Measurements from ENCODE around the gene UNKL.

Gene UNKL

DNA sequence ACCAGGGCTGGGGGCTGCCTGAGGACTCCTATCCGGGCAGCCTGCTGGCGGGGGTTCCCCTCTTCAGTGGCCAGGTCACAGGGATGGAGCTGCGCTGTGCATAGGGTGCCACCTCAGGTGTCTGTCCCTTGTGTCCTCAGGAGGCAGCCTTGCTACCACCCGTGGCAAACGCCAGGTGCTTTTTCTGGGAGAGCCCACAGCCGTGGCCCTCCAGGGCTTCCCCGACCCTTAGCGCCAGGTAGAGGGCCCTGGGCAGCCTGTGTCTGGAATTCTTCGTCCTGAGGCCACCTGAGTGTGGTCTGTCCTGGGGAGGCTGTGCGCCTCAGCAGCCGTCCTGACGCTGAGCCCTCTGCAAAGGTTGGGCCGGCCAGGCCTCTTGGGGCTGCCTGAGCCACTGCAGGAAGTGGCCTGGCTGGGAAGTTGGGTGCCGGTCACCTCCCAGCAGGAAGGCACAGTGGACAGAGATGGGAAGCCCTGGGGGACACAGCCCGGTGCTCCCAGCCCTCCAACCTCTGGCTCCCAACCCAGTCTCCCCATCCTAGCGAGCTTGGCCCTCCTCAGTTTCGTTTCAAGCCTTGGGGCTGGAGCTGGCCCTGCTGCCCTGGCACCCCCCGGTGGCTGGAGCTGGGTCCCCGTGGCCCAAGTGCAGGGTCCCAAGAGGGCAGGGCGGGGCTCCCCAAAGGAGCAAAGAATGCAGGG lies 88.7 kb downstream of the UNKL start:
- DNase-seq (ENCODE audit: low read depth in 2 of 2) = no peak

DNA sequence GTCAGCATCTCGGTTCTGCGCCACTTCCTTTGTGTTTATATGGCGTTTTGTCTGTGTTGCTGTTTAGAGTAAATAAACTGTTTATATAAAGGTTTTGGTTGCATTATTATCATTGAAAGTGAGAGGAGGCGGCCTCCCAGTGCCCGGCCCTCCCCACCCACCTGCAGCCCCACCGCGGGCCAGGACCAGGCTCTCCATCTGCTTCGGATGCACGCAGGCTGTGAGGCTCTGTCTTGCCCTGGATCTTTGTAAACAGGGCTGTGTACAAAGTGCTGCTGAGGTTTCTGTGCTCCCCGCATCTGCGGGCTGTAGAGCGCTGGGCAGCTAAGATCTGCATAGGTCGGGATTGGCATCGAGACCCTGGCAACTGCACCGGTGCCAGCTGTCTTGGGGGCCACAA lies 89.2 kb downstream of the UNKL start:
- DNase-seq (ENCODE audit: low read depth in 2 of 2) = no peak

DNA sequence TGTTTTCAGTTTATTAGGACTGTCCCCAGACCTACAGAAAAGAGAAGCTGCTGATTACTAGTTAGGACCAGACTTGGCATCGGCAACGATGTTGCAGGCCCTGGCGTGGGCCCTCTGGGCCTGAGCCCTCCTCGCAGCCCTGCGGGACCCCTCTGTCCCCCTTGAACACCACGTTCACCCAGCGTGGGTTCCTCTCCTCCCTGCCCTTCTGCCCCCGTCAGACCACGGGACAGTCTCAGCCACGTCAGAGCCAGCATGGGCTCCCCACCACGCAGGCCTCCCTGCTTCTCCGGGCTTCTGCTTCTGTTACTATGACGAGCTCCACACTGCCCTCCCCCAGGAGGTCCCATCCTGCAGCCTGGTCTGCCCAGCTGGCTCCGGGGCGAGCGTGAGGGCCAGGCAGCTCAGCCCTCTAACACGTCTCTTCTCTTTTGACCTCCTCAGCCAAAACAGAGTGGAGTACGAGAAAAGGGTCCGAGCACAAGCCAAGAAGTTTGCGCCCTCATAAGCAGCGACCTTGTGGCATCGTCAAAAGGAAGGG lies 90.1 kb downstream of the UNKL start:
- DNase-seq (ENCODE audit: low read depth in 2 of 2) = no peak

DNA sequence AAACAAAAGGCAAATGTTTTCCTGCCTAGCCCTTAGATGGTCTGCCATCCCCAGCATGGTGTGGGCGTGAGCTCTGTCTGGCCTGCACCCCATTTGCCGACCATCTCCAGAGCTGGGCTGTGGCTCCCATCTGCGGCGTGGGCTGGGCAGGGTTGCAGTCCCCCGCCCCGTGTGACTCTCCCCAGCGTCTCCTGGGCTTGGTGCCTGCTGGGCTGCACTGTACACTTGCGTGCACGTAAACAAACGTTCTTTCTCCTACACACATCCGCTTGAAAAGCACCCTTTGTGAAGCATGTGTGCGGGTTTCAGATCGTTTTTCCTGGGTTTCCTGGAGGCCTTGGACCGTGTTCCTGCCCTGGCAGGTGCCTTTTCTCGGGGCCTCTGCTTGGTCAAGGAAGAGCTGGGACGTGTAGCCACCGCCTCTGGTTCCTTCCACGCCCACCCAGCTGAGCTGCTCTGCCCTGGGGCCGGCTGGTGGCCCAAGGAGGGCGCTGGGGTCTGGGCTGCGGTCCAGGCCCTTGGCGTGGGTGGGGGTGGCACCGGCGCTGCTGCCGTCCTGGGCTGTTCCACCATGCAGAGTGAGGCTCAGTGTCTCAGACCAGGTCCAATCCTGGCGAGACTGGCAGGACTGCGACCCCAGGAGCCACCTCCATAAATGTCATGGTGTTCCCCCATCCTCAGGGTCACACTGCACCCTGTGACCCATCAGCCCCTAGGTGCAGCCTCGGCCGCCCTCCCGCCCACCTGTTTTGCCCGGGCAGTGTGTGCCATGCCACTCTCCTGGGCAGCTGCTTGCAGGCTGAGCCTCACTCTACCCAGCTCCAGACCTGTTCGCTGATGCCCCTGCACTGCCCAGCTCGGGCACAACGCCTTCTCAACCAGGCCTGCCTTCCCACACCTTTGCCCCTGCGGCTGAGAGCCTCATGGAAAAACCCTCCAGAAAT lies 90.9 kb downstream of the UNKL start:
- no peak for DNase-seq (ENCODE audit: low read depth in 2 of 2)

DNA sequence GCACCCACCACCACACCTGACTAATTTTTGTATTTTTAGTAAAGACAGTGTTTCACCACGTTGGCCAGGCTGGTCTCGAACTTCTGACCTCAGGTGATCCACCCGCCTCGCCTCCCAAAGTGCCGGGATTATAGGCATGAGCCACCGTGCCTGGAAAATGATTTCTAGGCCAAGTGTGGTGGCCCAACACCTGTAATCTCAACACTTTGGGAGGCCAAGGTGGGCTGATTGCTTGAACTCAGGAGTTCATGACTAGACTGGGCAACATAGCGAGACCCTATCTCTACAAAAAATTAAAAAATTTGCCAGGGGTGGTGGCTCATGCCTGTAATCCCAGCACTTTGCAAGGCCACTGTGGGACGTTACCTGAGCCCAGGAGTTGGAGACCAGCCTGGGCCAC lies 92.1 kb downstream of the UNKL start:
- no peak for DNase-seq (ENCODE audit: low read depth in 2 of 2)

DNA sequence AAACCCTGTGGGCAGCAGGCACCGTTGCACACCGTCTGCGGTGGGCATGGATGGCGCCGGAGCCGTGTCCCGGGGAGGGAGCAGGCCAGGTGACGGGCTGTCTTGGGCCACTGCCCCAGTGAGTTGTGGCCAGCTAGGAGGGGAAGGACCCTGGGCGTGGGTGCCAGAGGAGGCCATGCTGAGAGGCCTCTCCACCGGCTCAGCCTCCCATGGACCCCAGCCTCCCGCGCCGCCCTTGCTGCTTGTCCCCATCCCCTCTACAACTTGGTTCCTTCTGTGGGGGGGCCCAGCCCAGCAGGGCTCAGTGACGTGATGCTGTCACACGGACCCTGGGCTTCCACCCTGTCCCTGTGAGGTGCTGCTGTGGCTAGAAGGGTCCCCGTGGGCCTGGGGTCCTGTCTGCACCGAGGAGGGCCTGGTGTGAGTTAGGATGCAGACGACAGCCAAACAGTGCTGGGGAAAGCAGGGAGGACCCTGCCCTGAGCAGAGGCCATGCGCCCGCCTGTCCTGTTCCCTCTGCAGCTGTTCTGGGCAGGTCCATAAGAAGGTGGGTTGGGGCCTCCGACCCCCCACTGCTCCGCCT lies 93.8 kb downstream of the UNKL start:
- no peak for DNase-seq (ENCODE audit: low read depth in 2 of 2)

DNA sequence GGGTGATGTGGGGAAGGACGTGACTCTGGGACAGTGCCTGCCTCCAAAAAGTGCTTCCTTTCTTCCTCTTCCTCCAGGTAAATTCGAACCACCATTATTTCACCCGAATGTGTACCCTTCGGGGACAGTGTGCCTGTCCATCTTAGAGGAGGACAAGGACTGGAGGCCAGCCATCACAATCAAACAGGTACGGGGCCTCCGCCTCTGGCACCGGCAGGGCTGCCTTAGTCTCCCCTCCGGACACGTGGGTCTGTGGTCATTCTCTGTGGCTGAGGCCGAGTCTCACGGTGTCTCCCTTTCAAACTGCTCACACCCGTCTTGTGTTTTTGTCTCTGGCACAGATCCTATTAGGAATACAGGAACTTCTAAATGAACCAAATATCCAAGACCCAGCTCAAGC lies 94.4 kb downstream of the UNKL start:
- no peak for DNase-seq (ENCODE audit: low read depth in 2 of 2)

DNA sequence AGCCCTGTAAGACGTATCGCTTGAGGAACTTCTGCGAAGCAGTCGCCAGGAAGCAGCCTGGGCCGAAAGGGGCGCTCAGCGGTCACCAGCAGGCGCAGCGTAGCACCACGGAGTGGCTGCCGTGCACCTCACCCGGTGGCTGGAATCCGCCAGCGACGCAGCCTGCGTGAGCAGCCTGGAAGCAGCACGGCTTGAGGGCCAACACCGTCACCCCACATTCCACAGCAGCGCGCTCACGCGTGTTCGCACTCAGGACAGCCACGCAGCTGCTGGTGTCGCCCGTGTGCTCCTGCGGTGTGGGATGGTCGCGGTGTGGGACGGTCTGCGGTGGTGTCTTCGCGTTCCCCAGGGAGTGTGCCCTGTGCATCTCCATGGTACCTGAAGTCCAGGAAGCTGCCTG lies 95.5 kb downstream of the UNKL start:
- no peak for DNase-seq (ENCODE audit: low read depth in 2 of 2)

DNA sequence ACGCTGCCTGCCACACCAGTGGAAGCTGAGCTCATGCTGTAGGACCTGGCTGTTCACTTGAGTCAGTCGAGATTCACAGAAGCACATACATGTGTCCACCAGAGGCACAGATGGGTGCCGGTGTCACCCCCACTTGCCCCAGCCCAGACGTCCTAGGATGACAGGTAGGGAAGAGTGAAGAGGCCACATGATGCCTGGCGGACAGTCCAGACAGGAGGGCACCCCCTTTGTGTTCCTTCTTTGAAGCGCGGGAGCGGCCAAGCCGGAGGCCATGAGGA lies 96.3 kb downstream of the UNKL start:
- no peak for DNase-seq (ENCODE audit: low read depth in 2 of 2)

DNA sequence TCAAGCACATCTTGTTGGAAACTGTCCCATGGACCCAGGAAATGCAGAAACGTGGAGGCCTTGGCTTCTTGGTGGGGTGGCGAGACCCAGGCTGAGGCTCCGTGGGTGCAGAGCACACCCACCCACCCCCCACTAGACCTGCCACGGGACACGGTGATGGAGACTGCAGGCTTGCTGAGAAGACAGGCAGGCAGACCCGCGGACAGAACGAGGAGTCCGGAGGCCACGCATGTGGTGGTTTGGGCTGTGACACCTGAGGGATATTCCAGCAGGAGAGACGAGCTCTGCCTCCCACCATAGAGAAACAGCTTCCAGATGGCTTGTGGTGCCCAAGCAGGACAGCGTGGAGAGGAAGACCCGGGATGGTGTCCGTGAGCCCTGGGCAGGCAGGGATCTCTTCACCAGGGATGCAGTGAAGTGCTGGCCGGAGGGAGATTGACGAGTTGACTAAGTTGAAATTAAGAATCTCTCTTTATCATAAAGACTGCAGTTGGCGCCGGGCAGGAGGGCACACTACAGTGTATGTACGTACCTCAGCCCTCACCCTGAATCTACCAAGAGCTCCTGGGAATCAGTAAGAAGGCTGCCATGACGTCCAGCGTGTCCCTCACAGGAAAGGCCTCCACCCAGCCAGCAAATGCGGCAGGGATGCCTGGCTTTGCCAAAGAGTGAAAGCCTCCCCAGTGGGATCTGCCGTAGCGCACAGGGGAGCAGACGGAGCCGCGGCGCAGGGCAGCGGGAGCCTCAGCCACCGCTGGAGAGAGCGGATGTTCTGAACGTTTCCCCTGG lies 96.8 kb downstream of the UNKL start:
- no peak for DNase-seq (ENCODE audit: low read depth in 2 of 2)

DNA sequence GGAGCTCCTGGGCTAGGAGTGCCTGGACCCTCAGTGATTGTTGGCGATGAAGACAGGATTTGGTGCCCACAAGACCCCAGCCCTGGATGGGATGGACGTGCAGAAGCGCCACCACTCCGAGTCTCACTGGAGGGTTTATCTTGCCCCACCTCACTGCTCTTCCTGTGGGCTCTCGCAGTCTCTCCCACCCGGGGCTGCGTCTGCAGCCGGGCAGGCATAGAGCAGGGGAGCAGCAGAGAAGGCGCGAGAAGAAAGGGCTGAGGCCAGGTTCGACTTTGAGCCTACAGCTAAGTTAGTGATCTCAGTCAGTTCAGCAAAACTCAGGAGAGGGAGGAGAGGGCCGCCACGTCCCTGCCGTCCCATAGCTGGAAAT lies 98.5 kb downstream of the UNKL start:
- DNase-seq (ENCODE audit: low read depth in 2 of 2) = no peak

DNA sequence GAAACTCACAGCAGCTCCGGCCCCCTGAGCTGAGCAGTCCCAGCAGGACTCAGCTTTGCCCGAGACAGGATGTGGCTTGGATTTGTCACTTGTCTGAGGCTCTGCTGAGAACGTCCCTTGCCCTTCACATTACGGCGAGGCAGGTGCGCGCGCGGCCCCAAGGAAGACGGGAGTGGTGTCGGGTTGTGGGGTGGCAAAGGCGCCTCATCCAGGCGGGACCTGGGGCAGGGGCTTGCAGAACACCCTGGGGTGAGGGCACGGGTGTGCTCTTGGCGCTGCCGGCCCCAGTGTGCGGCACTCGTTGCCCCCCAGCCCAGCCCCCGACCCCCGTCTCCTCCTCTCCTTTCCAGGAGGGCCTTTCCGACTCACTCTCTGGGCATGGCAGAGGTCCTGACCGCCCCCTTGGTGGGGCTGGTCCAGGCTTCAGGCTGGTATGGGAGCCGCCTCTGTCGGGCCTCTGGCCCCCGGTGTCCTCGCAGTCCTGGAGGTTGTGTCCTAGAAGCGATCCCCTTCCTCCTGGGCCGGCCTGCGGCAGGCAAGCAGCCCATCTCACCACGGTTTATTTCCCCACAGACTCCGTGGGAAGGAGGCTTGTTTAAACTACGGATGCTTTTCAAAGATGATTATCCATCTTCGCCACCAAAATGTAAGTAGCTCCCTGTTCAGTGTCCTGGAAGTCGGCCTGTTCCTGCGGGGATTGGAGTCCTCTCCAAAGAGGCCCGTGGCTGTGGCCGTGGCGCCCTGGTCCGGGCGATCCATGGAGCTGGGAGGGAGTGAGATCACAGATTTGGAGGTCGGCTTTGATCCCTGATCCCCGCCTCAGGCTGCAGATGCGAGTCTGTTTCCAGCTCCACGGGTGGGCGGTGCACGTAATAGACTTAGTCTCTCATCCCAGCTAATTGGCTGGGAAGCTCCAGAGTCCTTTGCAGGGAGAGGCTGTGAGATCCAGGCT lies 99.1 kb downstream of the UNKL start:
- no peak for DNase-seq (ENCODE audit: low read depth in 2 of 2)

DNA sequence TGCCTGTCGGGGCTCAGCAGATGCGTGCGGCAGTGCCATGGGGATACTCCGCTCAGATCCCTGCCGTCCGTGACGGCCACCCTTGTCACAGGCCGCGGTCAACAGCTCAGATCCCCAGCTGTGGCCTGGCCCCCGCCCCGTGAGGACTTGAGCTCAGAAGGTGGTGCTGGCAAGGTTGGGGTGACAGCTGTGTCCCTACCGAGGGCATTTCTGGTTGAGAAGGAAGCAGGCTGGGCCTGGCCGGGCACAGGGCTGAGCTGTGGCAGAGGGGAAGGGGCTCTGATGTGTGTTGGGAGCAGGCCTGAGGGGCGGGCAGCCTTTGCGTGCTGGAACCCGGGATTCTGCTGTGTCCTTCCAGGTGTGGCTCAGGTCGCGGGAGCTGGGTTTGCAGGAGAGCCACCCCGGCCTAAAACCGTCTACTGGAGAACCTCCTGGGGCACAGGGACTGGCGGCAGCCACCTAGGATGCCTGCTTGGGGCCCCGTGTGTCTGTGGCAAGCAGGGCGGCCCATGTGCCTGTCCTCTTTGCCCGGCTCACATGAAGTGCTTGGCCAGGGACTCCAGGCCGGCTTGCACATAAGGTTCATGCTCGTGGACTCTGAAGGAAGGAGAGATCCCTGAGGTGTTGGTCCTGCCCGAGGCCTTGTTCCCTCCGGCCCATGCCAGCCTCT lies 100.0 kb downstream of the UNKL start:
- no peak for DNase-seq (ENCODE audit: low read depth in 2 of 2)

DNA sequence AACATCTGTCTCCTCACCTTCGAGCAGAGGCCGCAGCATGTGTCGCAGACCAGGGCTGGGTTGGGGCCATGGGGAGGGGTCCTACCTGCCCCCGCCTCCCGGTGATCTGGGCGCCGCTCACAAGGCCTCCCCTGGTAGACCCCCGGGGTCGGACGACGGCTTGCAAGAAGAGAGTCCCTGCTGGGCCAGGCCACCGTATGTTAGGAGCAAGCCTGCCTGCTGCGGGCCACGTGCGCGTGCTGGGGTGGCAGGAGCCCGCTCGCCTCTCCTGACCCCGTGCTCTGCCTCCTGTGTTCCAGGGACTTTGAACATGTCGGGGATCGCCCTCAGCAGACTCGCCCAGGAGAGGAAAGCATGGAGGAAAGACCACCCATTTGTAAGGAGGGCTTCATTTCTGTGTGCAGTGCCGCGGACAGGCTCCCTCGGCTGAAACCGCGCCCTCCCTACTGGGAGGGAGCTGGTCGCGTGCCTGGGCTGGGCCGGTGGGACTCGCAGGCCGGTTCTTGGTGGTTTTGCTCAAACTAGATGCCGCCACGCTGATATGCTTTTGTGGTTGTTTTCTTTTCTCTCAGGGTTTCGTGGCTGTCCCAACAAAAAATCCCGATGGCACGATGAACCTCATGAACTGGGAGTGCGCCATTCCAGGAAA lies 100.7 kb downstream of the UNKL start:
- DNase-seq (ENCODE audit: low read depth in 2 of 2) = no peak
